HEK293 (cell line): ENCODE results near the gene ABLIM2.

Source experiments
- CTCF ChIP-seq: fragments of 450-650 bp; formaldehyde crosslinking; IDR thresholded peaks from 2 replicates; pipeline ENCODE4 v1.5.1; 2016; ENCODE audit warnings: missing biosample characterization, missing genetic modification characterization
- ZBTB20 ChIP-seq: fragments of 450-650 bp; formaldehyde crosslinking; IDR thresholded peaks from 2 replicates; pipeline ENCODE4 v1.5.1; 2016; ENCODE audit warnings: missing biosample characterization, missing genetic modification characterization
- ZNF16 ChIP-seq: fragments of 450-650 bp; formaldehyde crosslinking; IDR thresholded peaks from 2 replicates; pipeline ENCODE4 v1.5.1; 2016; ENCODE audit warnings: low read depth, missing biosample characterization, missing genetic modification characterization
- ZNF580 ChIP-seq: fragments of 450-650 bp; formaldehyde crosslinking; IDR thresholded peaks from 2 replicates; pipeline ENCODE4 v1.5.1; 2016; ENCODE audit warnings: missing biosample characterization, missing genetic modification characterization

- no peak for TF ChIP-seq CTCF (tag by site-specific recombination)
- no peak for TF ChIP-seq ZNF580 (tag by site-specific recombination)
- no peak for TF ChIP-seq ZBTB20
- no peak for TF ChIP-seq ZNF16 (tag by site-specific recombination)
Measured at GRCh38 chr4:7960017-7960789, 198.4 kb downstream of the ABLIM2 start.
